Loucy (cell line): Measurements from ENCODE around the gene ZNF76.

Experiments
- EZH2phosphoT487 ChIP-seq: fragments of 200-600 bp; IDR thresholded peaks from 2 replicates; pipeline ENCODE4 v1.6.1; 2018; ENCODE audit warnings: antibody characterized with exemption, mild to moderate bottlenecking, moderate library complexity, borderline replicate concordance
- TF ChIP-seq, protein P1 (sequence below): fragments of 200-600 bp; sonication (generic); conservative IDR thresholded peaks from 2 replicates; pipeline ENCODE4 v1.5.1; 2014; ENCODE audit warnings: mild to moderate bottlenecking, antibody characterized with exemption, low read length

DNA sequence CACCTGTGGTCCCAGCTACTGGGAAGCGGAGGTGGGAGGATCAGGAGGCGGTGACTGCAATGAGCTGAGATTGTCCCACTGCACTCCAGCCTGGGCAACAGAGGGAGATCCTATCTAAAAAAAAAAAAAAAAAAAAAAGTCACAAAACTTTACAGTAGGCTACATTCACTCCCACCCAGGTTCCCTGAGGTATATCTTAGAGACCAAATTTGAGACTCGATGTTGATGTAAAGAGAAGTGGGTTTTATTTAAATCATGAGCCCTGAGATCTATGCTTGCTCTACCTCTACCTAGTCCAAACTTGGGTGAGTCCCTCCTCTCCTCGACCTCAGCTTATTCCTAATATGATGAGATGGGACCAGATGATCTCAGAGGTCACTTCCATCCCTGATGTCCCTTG, 29.3 kb downstream of the ZNF76 start:
- TF ChIP-seq, protein P1, sequence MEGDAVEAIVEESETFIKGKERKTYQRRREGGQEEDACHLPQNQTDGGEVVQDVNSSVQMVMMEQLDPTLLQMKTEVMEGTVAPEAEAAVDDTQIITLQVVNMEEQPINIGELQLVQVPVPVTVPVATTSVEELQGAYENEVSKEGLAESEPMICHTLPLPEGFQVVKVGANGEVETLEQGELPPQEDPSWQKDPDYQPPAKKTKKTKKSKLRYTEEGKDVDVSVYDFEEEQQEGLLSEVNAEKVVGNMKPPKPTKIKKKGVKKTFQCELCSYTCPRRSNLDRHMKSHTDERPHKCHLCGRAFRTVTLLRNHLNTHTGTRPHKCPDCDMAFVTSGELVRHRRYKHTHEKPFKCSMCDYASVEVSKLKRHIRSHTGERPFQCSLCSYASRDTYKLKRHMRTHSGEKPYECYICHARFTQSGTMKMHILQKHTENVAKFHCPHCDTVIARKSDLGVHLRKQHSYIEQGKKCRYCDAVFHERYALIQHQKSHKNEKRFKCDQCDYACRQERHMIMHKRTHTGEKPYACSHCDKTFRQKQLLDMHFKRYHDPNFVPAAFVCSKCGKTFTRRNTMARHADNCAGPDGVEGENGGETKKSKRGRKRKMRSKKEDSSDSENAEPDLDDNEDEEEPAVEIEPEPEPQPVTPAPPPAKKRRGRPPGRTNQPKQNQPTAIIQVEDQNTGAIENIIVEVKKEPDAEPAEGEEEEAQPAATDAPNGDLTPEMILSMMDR: no peak
- no peak for TF ChIP-seq EZH2phosphoT487
